GM21528 (cell line): Measurements from ENCODE around the gene HS6ST3.

ENCODE experiments used
- ATAC-seq: cut with Tn5 transposase; IDR thresholded peaks from one replicate; pipeline ENCODE4 v1.9.1; 2021; ENCODE audit warnings: mild to moderate bottlenecking, moderate library complexity; ENCODE audit not compliant: unreplicated experiment, low FRiP score

Gene HS6ST3

GRCh38 chr13:96421314-96421713 is 331.4 kb downstream of the HS6ST3 start:
- no peak for ATAC-seq

- no peak for ATAC-seq
These were observed 332.1 kb downstream of the HS6ST3 start for GRCh38 chr13:96422002-96422401.

GRCh38 chr13:96426167-96426566 is 336.3 kb downstream of the HS6ST3 start:
- ATAC-seq, result no peak

GRCh38 chr13:96428911-96429310 is 339.0 kb downstream of the HS6ST3 start:
- no peak for ATAC-seq

GRCh38 chr13:96431044-96431581 is 341.2 kb downstream of the HS6ST3 start:
- no peak for ATAC-seq

GRCh38 chr13:96444676-96445075 is 354.8 kb downstream of the HS6ST3 start:
- ATAC-seq, result no peak

- no peak for ATAC-seq
These were observed 360.0 kb downstream of the HS6ST3 start for GRCh38 chr13:96449920-96450319.

GRCh38 chr13:96450326-96451020 is 360.6 kb downstream of the HS6ST3 start:
- ATAC-seq, result no peak

GRCh38 chr13:96454466-96454865 is 364.6 kb downstream of the HS6ST3 start:
- no peak for ATAC-seq

GRCh38 chr13:96460609-96461008 is 370.7 kb downstream of the HS6ST3 start:
- ATAC-seq, result no peak

- no peak for ATAC-seq
These were observed 383.7 kb downstream of the HS6ST3 start for GRCh38 chr13:96473526-96474180.

GRCh38 chr13:96474181-96474557 is 384.3 kb downstream of the HS6ST3 start:
- ATAC-seq, result no peak

GRCh38 chr13:96475103-96475502 is 385.2 kb downstream of the HS6ST3 start:
- ATAC-seq, result no peak

GRCh38 chr13:96481482-96481881 is 391.6 kb downstream of the HS6ST3 start:
- no peak for ATAC-seq

GRCh38 chr13:96490496-96490989 is 400.6 kb downstream of the HS6ST3 start:
- ATAC-seq, result no peak

GRCh38 chr13:96491103-96491502 is 401.2 kb downstream of the HS6ST3 start:
- ATAC-seq, result no peak

GRCh38 chr13:96492766-96493165 is 402.9 kb downstream of the HS6ST3 start:
- no peak for ATAC-seq

GRCh38 chr13:96499656-96500055 is 409.7 kb downstream of the HS6ST3 start:
- ATAC-seq, result no peak

GRCh38 chr13:96500953-96501352 is 411.0 kb downstream of the HS6ST3 start:
- no peak for ATAC-seq

GRCh38 chr13:96503481-96503880 is 413.6 kb downstream of the HS6ST3 start:
- no peak for ATAC-seq

GRCh38 chr13:96511587-96511986 is 421.7 kb downstream of the HS6ST3 start:
- no peak for ATAC-seq

GRCh38 chr13:96519380-96519779 is 429.5 kb downstream of the HS6ST3 start:
- no peak for ATAC-seq
